Duodenal mucosa (tissue), 2 donors: ENCODE measurements around the gene PCDHA10.
A peak's percentile ranks its signal among the peaks of the same experiment; 100 is the strongest.
"Not testable (repeated sequence)": the region's sequence is repeated elsewhere in the genome, so short reads cannot be mapped to it uniquely, and the experiment has no call there.

ENCODE experiments used
- H3K27ac ChIP-seq: one replicate; pipeline ENCODE4 v1.7.0; 2013; ENCODE audit warnings: low read depth, low read length
- H3K27me3 ChIP-seq, 2 donors: one replicate each; pipeline ENCODE4 v1.7.0; 2013; ENCODE audit warnings: low read length in 2 of 2, control low read depth in 1 of 2; ENCODE audit not compliant: insufficient read depth in 2 of 2, control insufficient read depth in 1 of 2
- H3K36me3 ChIP-seq, 2 donors: one replicate each; pipeline ENCODE4 v1.7.0; 2013; ENCODE audit warnings: low read length in 2 of 2, control low read depth in 1 of 2; ENCODE audit not compliant: insufficient read depth in 2 of 2, control insufficient read depth in 1 of 2
- H3K4me1 ChIP-seq, 2 donors: one replicate each; pipeline ENCODE4 v1.7.0; 2013; ENCODE audit warnings: low read length in 2 of 2, control low read depth in 1 of 2; ENCODE audit not compliant: insufficient read depth in 2 of 2, control insufficient read depth in 1 of 2
- H3K4me3 ChIP-seq, 2 donors: one replicate each; pipeline ENCODE4 v1.7.0; 2013; ENCODE audit warnings: low read length in 2 of 2, low read depth in 1 of 2
- H3K9ac ChIP-seq, 2 donors: one replicate each; pipeline ENCODE4 v1.7.0; 2013; ENCODE audit warnings: low read length in 2 of 2, low read depth in 1 of 2
- H3K9me3 ChIP-seq, 2 donors: one replicate each; pipeline ENCODE4 v1.7.0; 2013; ENCODE audit warnings: low read length in 2 of 2, control low read depth in 1 of 2; ENCODE audit not compliant: control insufficient read depth in 1 of 2

The PCDHA10 gene

DNA sequence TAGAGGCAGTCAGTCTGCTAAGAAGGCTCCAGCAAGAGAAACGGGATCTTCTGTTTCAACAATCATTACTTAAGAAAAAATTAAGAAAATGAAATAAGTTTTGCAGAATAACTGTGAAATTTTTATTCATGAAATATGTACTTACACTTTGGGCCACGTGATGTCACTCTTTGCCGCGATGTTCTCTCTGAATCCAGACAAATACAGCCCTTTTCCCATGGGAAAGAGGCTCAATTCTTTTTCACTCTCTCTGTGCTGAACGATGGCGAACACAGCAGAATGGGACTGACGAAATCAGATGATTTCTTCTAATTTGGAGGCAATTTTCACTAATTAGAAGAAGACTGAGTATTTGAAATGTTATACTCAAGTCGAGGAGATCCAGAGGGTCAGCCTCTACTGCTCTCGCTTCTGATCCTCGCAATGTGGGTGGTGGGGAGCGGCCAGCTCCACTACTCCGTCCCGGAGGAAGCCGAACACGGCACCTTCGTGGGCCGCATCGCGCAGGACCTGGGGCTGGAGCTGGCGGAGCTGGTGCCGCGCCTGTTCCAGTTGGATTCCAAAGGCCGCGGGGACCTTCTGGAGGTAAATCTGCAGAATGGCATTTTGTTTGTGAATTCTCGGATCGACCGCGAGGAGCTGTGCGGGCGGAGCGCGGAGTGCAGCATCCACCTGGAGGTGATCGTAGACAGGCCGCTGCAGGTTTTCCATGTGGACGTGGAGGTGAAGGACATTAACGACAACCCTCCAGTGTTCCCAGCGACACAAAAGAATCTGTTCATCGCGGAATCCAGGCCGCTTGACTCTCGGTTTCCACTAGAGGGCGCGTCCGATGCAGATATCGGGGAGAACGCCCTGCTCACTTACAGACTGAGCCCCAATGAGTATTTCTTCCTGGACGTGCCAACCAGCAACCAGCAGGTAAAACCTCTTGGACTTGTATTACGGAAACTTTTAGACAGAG, 7.3 kb upstream of the PCDHA10 start, which contains the start of gene PCDHA9:
Gene PCDHA9 (plus strand): TSS at position 244 of the 964 bp plus-strand sequence. CDS start 114 bp downstream, at position 358.
- H3K36me3 ChIP-seq, H3K4me1 ChIP-seq, H3K4me3 ChIP-seq, H3K9ac ChIP-seq, H3K27ac ChIP-seq, H3K27me3 ChIP-seq: not testable (repeated sequence)
- peaks cover 0 to 14% of the 10 kb centered on the region in 2 donors for H3K9me3 ChIP-seq

DNA sequence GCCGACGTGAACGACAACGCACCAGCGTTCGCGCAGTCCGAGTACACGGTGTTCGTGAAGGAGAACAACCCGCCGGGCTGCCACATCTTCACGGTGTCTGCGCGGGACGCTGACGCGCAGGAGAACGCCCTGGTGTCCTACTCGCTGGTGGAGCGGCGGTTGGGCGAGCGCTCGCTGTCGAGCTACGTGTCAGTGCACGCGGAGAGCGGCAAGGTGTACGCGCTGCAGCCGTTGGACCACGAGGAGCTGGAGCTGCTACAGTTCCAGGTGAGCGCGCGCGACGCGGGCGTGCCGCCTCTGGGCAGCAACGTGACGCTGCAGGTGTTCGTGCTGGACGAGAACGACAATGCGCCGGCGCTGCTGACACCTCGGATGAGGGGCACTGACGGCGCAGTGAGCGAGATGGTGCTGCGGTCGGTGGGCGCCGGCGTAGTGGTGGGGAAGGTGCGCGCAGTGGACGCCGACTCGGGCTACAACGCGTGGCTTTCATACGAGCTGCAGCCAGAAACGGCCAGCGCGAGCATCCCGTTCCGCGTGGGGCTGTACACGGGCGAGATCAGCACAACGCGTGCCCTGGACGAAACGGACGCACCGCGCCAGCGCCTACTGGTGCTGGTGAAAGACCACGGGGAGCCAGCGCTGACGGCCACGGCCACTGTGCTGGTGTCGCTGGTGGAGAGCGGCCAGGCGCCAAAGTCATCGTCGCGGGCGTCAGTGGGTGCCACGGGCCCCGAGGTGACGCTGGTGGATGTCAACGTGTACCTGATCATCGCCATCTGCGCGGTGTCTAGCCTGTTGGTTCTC, 5.7 kb upstream of the PCDHA10 start:
- H3K27ac ChIP-seq, H3K4me3 ChIP-seq, H3K27me3 ChIP-seq, H3K9ac ChIP-seq, H3K4me1 ChIP-seq, H3K36me3 ChIP-seq: not testable (repeated sequence)
- peaks cover 0 to 14% of the 10 kb centered on the region in 2 donors for H3K9me3 ChIP-seq

DNA sequence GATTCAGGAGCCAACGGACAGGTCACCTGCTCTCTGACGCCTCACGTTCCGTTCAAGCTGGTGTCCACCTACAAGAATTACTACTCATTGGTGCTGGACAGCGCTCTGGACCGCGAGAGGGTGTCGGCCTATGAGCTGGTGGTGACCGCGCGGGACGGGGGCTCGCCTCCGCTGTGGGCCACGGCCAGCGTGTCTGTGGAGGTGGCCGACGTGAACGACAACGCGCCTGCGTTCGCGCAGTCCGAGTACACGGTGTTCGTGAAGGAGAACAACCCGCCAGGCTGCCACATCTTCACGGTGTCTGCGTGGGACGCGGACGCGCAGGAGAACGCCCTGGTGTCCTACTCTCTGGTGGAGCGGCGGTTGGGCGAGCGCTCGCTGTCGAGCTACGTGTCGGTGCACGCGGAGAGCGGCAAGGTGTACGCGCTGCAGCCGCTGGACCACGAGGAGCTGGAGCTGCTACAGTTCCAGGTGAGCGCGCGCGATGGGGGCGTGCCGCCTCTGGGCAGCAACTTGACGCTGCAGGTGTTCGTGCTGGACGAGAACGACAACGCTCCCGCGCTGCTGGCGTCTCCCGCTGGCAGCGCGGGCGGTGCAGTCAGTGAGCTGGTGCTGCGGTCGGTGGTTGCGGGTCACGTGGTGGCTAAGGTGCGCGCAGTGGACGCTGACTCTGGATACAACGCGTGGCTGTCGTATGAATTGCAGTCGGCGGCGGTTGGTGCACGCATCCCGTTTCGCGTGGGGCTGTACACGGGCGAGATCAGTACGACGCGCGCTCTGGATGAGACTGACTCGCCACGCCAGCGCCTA, 1.7 kb downstream of the PCDHA10 start:
- Histone ChIP-seq H3K9ac (no peak overlapping the region), H3K9me3 (peaks cover 28 to 32% of the 10 kb centered on the region in 2 donors), H3K4me1 (no peaks in the 10 kb centered on the region), H3K27me3 (no peaks in the 10 kb centered on the region), H3K27ac (no peak overlapping the region), H3K36me3 (no peaks in the 10 kb centered on the region), H3K4me3 (no peak overlapping the region)

DNA sequence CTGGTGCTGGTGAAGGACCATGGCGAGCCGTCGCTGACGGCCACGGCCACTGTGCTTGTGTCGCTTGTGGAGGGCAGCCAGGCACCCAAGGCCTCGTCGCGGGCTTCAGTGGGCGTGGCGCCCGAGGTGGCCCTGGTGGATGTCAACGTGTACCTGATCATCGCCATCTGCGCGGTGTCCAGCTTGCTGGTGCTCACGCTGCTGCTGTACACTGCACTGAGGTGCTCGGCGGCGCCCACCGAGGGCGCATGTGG, 2.2 kb downstream of the PCDHA10 start:
- Histone ChIP-seq H3K36me3 (no peaks in the 10 kb centered on the region), H3K9ac (no peak overlapping the region), H3K9me3 (peaks cover 30 to 37% of the 10 kb centered on the region in 2 donors), H3K4me3 (no peak overlapping the region), H3K27ac (no peak overlapping the region), H3K4me1 (no peaks in the 10 kb centered on the region), H3K27me3 (no peaks in the 10 kb centered on the region)

DNA sequence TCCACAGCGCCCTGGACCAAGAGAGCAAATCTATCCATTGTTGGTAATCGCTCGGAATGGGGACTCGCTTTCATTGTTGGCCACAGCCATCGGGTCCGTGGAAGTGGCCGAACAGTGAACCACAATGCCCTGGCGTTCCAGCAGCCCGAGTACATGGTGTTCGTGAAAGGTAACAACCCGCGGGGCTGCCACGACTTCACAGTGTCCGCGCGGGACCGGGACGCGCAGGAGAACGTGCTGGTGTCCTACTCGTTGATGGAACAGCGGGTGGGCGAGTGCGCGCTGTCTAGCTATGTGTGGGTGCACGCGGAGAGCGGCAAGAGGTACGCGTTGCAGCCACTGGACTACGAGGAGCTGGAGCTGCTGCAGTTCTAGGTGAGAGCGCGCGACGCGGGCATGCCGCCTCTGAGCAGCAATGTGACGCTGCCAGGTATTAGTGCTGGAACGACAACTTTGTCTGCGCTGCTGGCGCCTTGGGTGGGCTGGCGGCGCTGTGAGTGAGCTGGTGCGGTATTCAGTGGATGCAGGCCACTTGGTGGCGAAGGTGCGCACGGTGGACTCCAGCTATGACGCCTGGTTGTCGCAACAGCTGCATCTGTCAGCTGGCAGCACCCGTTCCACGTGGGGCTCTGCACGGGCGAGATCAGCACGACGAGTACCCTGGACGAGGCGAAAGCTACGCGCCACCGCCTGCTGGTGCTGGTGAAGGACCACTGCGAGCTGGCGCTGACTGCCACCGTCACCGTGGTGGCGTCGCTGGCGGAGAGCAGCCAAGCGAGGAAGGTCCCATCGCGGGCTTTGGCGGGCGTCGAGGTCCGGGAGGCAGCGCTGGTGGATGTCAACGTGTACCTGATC, 7.0 kb downstream of the PCDHA10 start:
- Histone ChIP-seq H3K27me3 (no peaks in the 10 kb centered on the region), H3K9me3 (peaks cover 17 to 21% of the 10 kb centered on the region in 2 donors), H3K36me3 (no peaks in the 10 kb centered on the region)

DNA sequence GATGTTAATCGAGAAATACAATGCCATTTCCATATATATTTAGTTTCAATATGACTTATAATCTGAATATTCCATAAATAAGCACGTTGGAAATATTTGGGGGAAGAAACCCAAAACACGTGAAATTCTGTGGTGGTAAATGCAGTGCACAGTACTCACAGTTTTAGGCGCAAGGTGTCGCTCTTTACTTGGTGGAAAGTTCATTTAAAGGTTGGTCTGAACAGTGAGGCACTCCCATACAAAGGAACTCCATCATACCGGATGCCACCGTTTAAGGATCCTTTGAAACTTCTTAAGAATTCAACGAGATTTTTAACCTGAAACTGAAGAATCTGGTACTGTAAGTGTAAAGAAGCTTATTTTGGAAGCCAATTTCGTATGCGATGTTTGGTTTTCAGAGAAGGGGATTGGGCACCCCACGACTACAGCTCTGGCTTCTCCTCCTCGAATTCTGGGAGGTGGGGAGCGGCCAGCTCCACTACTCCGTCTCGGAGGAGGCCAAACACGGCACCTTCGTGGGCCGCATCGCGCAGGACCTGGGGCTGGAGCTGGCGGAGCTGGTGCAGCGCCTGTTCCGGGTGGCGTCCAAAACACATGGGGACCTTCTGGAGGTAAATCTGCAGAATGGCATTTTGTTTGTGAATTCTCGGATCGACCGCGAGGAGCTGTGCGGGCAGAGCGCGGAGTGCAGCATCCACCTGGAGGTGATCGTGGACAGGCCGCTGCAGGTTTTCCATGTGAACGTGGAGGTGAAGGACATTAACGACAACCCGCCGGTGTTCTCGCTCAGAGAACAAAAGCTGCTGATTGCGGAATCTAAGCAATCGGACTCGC, 13.2 kb downstream of the PCDHA10 start, which contains the start of gene PCDHA11:
Gene PCDHA11 (plus strand): TSS at position 237 of the 834 bp plus-strand sequence. CDS start 147 bp downstream, at position 384.
- Histone ChIP-seq H3K9ac (no peak within 1 kb of the TSS), H3K27ac (no peak within 1 kb of the TSS), H3K9me3 (peaks cover 6 to 22% of the 10 kb centered on the region in 2 donors), H3K36me3 (no peaks in the 10 kb centered on the region), H3K4me1 (no peaks in the 10 kb centered on the region), H3K4me3 (peak within 1 kb of the TSS in 1 of 2 donors; percentile 14), H3K27me3 (no peaks in the 10 kb centered on the region)

More for the DNA sequence above, 7.0 kb downstream of the PCDHA10 start:
- Histone ChIP-seq H3K4me3 (no peak overlapping the region), H3K9ac (no peak overlapping the region), H3K4me1 (no peaks in the 10 kb centered on the region), H3K27ac (no peak overlapping the region)

DNA sequence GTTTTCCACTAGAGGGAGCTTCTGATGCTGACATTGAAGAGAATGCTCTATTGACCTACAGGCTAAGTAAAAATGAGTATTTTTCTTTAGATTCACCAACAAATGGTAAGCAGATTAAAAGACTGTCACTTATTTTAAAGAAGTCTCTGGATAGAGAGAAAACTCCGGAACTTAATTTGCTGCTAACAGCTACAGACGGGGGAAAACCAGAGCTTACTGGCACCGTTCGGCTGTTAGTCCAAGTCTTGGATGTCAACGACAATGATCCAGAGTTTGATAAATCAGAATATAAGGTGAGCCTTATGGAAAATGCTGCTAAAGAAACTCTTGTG, 13.8 kb downstream of the PCDHA10 start:
- Histone ChIP-seq H3K27ac (no peak overlapping the region), H3K27me3 (no peaks in the 10 kb centered on the region), H3K36me3 (no peaks in the 10 kb centered on the region), H3K4me3 (no peak overlapping the region), H3K9ac (no peak overlapping the region), H3K4me1 (no peaks in the 10 kb centered on the region), H3K9me3 (peaks cover 6 to 22% of the 10 kb centered on the region in 2 donors)

DNA sequence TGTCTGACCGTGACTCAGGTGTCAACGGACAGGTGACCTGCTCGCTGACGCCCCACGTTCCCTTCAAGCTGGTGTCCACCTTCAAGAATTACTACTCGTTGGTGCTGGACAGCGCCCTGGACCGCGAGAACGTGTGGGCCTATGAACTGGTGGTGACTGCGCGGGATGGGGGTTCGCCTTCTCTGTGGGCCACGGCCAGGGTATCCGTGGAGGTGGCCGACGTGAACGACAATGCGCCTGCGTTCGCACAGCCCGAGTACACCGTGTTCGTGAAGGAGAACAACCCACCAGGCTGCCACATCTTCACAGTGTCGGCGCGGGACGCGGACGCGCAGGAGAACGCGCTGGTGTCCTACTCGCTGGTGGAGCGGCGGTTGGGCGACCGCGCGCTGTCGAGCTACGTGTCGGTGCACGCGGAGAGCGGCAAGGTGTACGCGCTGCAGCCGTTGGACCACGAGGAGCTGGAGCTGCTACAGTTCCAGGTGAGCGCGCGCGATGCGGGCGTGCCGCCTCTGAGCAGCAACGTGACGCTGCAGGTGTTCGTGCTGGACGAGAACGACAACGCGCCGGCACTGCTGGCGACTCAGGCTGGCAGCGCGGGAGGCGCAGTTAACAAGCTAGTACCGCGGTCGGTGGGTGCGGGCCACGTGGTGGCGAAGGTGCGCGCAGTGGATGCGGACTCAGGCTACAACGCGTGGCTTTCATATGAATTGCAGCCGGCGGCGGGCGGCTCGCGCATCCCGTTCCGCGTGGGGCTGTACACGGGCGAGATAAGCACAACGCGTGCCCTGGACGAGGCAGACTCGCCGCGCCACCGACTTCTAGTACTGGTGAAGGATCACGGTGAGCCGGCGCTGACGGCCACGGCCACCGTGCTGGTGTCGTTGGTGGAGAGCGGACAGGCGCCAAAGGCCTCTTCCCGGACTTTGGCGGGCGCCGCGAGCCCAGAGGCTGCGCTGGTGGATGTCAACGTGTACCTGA, 14.8 kb downstream of the PCDHA10 start:
- Histone ChIP-seq H3K4me3 (no peak overlapping the region), H3K27me3 (no peaks in the 10 kb centered on the region), H3K9ac (no peak overlapping the region), H3K9me3 (peaks cover 6 to 22% of the 10 kb centered on the region in 2 donors), H3K27ac (no peak overlapping the region), H3K36me3 (no peaks in the 10 kb centered on the region), H3K4me1 (no peaks in the 10 kb centered on the region)
